ENCODE measurements around the gene FRMD4A. TPM values are rescaled to one million over a fixed set of nuclear protein-coding genes. Genes with fewer than 3 reads are reported as not detected.
A peak's percentile ranks its signal among the peaks of the same experiment; 100 is the strongest.

FRMD4A gene
- total and polyA plus RNA-seq, 2 of the 4 experiments (the other 2 are of a cell fraction): 30.3 to 68.8 TPM

- H4K8ac ChIP-seq (ENCODE audit: low read depth in 2 of 2, low read length in 2 of 2): peak overlapping the region in 1 of 2 experiments; percentile 29; a peak in 1 of 4 replicates
- no peaks in the 10 kb centered on the region for H3K27me3 ChIP-seq (ENCODE audit: control insufficient read depth, insufficient read depth, low read length)
- peak overlapping the region; percentile 58 for H3K4me2 ChIP-seq (ENCODE audit: low read depth, low read length)
- H2AK5ac ChIP-seq (ENCODE audit: low read depth, low read length): 0 out of 2 replicates have a peak overlapping the region, but pooled peaks have one; percentile 17
- H2BK120ac ChIP-seq (ENCODE audit: low read depth, low read length): no peak overlapping the region
- ChIA-PET POLR2A (ENCODE audit: unreplicated experiment) (no interaction called here), CTCF (no interaction called here)
- no TSS peak for BruUV-seq (replicated peaks)
- no peak overlapping the region for H3K27ac ChIP-seq (ENCODE audit: insufficient read depth, low read length)
- peaks cover 11% of the 10 kb centered on the region for H3K36me3 ChIP-seq (ENCODE audit: control insufficient read depth, insufficient read depth, low read length)
- peak overlapping the region; percentile 11; the same call in 1 of the 2 replicates for H3K4ac ChIP-seq (ENCODE audit: low read depth, low read length)
- 83% methylated on average over 1 of the region's 10 CpGs; no CpG with 5 or more reads in 1 of the 2 experiments for WGBS, 2 experiments (ENCODE audit: extremely low coverage in 2 of 2, insufficient read length in 1 of 2)
- no peaks in the 10 kb centered on the region for H3K9me3 ChIP-seq (ENCODE audit: control insufficient read depth, insufficient read depth, low read length)
- dilution Hi-C loops (cut with HindIII; ENCODE audit: low sequenced_read_pairs, unreplicated experiment): no loop called here
- H2BK15ac ChIP-seq (ENCODE audit: low read depth, low read length): no peak overlapping the region
- peak overlapping the region; percentile 83; the same call in 1 of the 2 replicates for H3K9ac ChIP-seq (ENCODE audit: low read depth, low read length)
- peaks cover 23% of the 10 kb centered on the region for H3K9me1 ChIP-seq (ENCODE audit: insufficient read depth, low read length)
- H3K4me3 ChIP-seq (ENCODE audit: insufficient read depth, low read depth, low read length): peak overlapping the region; percentile 57
- H3K14ac ChIP-seq (replicated peaks; ENCODE audit: low read depth, low read length): peak overlapping the region; percentile 98; the same call in 1 of the 2 replicates
- no peak for TF ChIP-seq NFE2L2 (IDR thresholded peaks at IDR 0.05; ENCODE audit: low read depth, low read length)
- no peak for TF ChIP-seq RCOR1 (IDR thresholded peaks at IDR 0.05; ENCODE audit: insufficient replicate concordance, low read length)
- no peak for TF ChIP-seq USF2 (IDR thresholded peaks at IDR 0.05; ENCODE audit: low read depth, low read length)
- TF ChIP-seq MXI1 (IDR thresholded peaks at IDR 0.05; ENCODE audit: borderline replicate concordance, low read depth, low read length): peak; percentile 70; the same call in 1 of the 2 replicates
- H3K4me1 ChIP-seq (ENCODE audit: control insufficient read depth, insufficient read depth, low read length): peaks cover 19% of the 10 kb centered on the region
- in situ Hi-C loops (cut with MboI; ENCODE audit: low sequenced_read_pairs): no loop called here
- no peak overlapping the region for H2AFZ ChIP-seq (replicated peaks; ENCODE audit: low read length, poor library complexity)
- intact Hi-C loops (cut with micrococcal nuclease): loop anchor here (2.0 to 5.0 kb wide), 2 partner anchors 43 to 73 kb away; no protein-coding TSS in a partner anchor
- ATAC-seq (ENCODE audit: low read depth): no peak
- no peak overlapping the region for H3K56ac ChIP-seq (ENCODE audit: extremely low read depth, insufficient read depth, low read length)
- peak overlapping the region; percentile 66 for H2AK9ac ChIP-seq (replicated peaks; ENCODE audit: low read depth, low read length, poor library complexity)
- H3K23ac ChIP-seq (ENCODE audit: low read depth, low read length): peak overlapping the region; percentile 96
- DNase-seq: no peak
- no peak overlapping the region for H4K5ac ChIP-seq (ENCODE audit: low read depth, low read length)
- H4K20me1 ChIP-seq (ENCODE audit: insufficient read depth, low read length): peaks cover 8% of the 10 kb centered on the region; the same call in 1 of the 2 replicates
- no peak overlapping the region for H3K18ac ChIP-seq (ENCODE audit: low read depth, low read length)
- H3K79me1 ChIP-seq (ENCODE audit: low read depth in 1 of 2, low read length in 2 of 2): peaks cover 23 to 96% of the 10 kb centered on the region in 2 experiments
- peak overlapping the region; percentile 1 for H2BK5ac ChIP-seq (ENCODE audit: low read depth, low read length, poor library complexity, severe bottlenecking)
- no peak overlapping the region; the same call in 1 of the 2 replicates for H4K91ac ChIP-seq (ENCODE audit: insufficient read depth, low read depth, low read length)
- H2BK20ac ChIP-seq (ENCODE audit: low read depth, low read length): no peak overlapping the region
These were observed 625.1 kb downstream of the FRMD4A start for GRCh38 chr10:13705526-13706174.

Data from IMR-90 (cell line).